HG03139 (cell line): ENCODE measurements around the gene PCDHGA1.

Experiments used
- ATAC-seq: cut with Tn5 transposase; IDR thresholded peaks from one replicate; pipeline ENCODE4 v1.9.1; 2021; ENCODE audit not compliant: unreplicated experiment

Gene PCDHGA1

GRCh38 chr5:141512390-141512910 lies 182.1 kb downstream of the PCDHGA1 start:
- ATAC-seq: no peak

GRCh38 chr5:141512911-141513626 lies 182.8 kb downstream of the PCDHGA1 start:
- ATAC-seq: no peak

GRCh38 chr5:141513627-141514329 lies 183.5 kb downstream of the PCDHGA1 start:
- ATAC-seq: no peak

- no peak for ATAC-seq
Measured at GRCh38 chr5:141514330-141515133, 184.2 kb downstream of the PCDHGA1 start.

- ATAC-seq: no peak
Measured at GRCh38 chr5:141515141-141515540, 184.8 kb downstream of the PCDHGA1 start.

- ATAC-seq: no peak
Measured at GRCh38 chr5:141515946-141516671, 185.8 kb downstream of the PCDHGA1 start.

- no peak for ATAC-seq
Measured at GRCh38 chr5:141516672-141517025, 186.3 kb downstream of the PCDHGA1 start.

- ATAC-seq: no peak
Measured at GRCh38 chr5:141517312-141517711, 187.0 kb downstream of the PCDHGA1 start.

- no peak for ATAC-seq
Measured at GRCh38 chr5:141517880-141518617, 187.7 kb downstream of the PCDHGA1 start.

- no peak for ATAC-seq
Measured at GRCh38 chr5:141518618-141519015, 188.3 kb downstream of the PCDHGA1 start.

GRCh38 chr5:141519605-141520565 lies 189.6 kb downstream of the PCDHGA1 start:
- ATAC-seq: no peak

GRCh38 chr5:141521244-141521781 lies 191.0 kb downstream of the PCDHGA1 start:
- ATAC-seq: no peak

GRCh38 chr5:141522301-141522700 lies 192.0 kb downstream of the PCDHGA1 start:
- no peak for ATAC-seq

- ATAC-seq: no peak
Measured at GRCh38 chr5:141523991-141524390, 193.7 kb downstream of the PCDHGA1 start.

GRCh38 chr5:141524604-141525597 lies 194.6 kb downstream of the PCDHGA1 start:
- peak; percentile 76 for ATAC-seq

GRCh38 chr5:141525653-141526052 lies 195.3 kb downstream of the PCDHGA1 start:
- no peak for ATAC-seq

- ATAC-seq: no peak
Measured at GRCh38 chr5:141527426-141527825, 197.1 kb downstream of the PCDHGA1 start.
